ENCODE data around the gene TSPAN15. TPM values are rescaled to one million over a fixed set of nuclear protein-coding genes. Genes with fewer than 3 reads are reported as not detected.
A peak's percentile ranks its signal among the peaks of the same experiment; 100 is the strongest.

The TSPAN15 gene
- total RNA-seq, 4 donors from 2014 or later, result 97.7 to 152 (median 148) TPM

DNA sequence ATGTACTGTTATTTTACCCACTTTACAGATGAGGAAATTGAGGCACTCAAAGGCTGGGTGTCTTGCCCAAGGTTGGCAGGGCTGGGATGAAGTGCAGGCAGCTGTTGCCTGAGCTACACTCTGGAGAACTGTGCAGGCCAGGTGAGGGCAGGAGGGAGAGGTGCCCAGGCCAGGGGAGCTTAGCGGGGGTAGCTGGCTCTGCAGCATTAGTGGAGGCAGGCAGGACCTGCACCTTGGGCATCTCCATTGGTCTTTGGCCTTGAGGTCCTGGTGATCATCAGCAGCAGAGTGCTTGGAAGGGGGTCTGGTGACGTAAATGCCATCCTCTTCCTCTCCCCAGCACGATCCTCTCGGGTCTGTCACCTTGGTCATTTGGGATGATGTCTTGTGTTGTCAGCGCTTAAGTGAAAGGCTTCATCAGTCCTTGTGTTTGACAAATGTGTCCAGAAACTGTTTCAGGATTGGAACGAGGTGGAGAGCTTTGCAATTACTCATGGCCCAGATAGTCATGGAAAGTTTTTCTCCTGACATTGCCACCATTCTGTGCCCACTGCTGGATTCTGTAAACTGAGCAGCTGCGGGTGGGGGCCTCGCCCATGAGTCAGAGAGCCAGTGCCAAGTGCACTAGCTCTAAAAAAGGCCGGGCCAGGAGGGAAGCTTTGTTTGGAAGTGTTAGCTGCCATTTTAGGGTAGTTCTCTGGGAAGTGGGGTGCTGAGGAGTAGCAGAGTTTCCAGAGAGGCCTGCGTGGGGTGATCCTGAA is 47.6 kb downstream of the TSPAN15 start:
- Histone ChIP-seq H3K27ac (peak overlapping the region; percentile 31 to 79 (median 75)), H3K27me3 (no peaks in the 10 kb centered on the region), H3K4me3 (no peak overlapping the region), H3K9me3 (no peaks in the 10 kb centered on the region), H3K36me3 (no peaks in the 10 kb centered on the region), H3K4me1 (peaks cover 0 to 8% (median 4%) of the 10 kb centered on the region in 4 donors)
- intact Hi-C loops (cut with DNase I; ENCODE audit: low total_unique reads), result no loop called here
- 84% methylated on average over 10 of the region's 10 CpGs; no CpG with 5 or more reads in 1 of the 2 donors for WGBS, 2 donors (ENCODE audit: low coverage in 1 of 2)
- DNase-seq, result no peak
- in situ Hi-C loops (cut with MboI; ENCODE audit: low pct_ligation_motif_present in 1 of 4, low pct_unique_long_range_greater_than_20kb in 1 of 4, low sequenced_read_pairs in 3 of 4), result no loop called here
- TF ChIP-seq POLR2AphosphoS5 (IDR thresholded peaks at IDR 0.05), result peak in 2 of 3 donors; percentile 6 to 59
- TF ChIP-seq EP300 (IDR thresholded peaks at IDR 0.05; ENCODE audit: low read depth), result no peak
- TF ChIP-seq POLR2A (IDR thresholded peaks at IDR 0.05), result no peak

DNA sequence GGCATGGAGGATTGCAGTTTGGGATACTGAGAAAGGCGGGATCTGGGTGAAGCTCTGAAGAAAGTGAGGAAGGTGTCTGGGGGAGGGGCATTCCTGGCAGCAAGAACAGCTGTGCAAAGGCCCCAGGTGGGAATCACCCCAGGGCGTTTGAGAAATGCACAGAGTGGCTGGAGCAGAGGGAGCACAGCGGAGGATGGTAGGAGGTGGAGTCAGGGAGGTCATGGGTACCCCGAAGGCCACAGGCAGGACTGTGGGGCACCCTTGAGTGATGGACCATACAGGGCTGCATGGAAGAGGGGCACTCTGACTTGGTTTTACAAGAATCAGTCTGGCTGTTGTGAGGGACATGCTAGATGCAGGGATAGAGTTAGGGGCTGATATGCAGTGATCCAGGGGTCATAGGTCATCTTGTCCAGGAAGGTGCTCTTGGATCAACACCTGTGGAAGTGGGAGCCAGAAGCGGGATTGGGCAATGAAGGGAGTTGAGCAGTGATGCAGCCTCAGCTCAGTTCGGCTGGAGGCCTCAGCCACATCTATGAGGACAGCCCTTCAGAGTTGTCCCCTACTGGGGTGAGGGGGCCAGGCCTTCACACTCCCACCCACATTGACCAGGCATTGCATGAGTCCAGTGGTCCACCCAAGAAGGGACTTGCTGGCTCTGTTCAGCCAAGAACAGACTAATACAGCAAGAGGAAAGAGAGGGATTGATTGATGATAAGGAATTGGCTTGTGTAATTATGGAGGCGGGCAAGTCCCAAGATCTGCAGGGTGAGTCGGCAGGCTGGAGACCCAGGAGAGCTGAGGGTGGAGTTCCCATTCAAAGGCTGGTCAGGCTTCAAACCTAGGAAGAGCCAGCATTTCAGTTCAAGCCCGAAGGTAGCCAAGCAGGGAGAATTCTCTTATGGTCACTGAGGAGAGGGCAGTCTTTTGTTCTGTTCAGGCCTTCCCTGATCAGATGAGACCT is 48.7 kb downstream of the TSPAN15 start:
- H3K4me1 ChIP-seq, result peaks cover 0 to 7% (median 4%) of the 10 kb centered on the region in 4 donors
- in situ Hi-C loops (cut with MboI; ENCODE audit: low pct_ligation_motif_present in 1 of 4, low pct_unique_long_range_greater_than_20kb in 1 of 4, low sequenced_read_pairs in 3 of 4), result loop anchor here (5.0 to 25.0 kb wide), 5 partner anchors 78 to 263 kb away; partner anchors contain the start of genes TACR2 (in 2 of the 4) and FAM241B (in 1 of the 4)
- intact Hi-C loops (cut with DNase I; ENCODE audit: low total_unique reads), result no loop called here
- 52 to 82% methylated on average over 4 to 9 of the region's 9 CpGs for WGBS, 2 donors (ENCODE audit: low coverage in 1 of 2)
- no peaks in the 10 kb centered on the region for H3K36me3 ChIP-seq
- H3K27ac ChIP-seq, result peak overlapping the region in 3 of 4 donors; percentile 75 to 79 (median 75)
- TF ChIP-seq POLR2AphosphoS5 (IDR thresholded peaks at IDR 0.05), result no peak
- TF ChIP-seq, protein P1, sequence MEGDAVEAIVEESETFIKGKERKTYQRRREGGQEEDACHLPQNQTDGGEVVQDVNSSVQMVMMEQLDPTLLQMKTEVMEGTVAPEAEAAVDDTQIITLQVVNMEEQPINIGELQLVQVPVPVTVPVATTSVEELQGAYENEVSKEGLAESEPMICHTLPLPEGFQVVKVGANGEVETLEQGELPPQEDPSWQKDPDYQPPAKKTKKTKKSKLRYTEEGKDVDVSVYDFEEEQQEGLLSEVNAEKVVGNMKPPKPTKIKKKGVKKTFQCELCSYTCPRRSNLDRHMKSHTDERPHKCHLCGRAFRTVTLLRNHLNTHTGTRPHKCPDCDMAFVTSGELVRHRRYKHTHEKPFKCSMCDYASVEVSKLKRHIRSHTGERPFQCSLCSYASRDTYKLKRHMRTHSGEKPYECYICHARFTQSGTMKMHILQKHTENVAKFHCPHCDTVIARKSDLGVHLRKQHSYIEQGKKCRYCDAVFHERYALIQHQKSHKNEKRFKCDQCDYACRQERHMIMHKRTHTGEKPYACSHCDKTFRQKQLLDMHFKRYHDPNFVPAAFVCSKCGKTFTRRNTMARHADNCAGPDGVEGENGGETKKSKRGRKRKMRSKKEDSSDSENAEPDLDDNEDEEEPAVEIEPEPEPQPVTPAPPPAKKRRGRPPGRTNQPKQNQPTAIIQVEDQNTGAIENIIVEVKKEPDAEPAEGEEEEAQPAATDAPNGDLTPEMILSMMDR (IDR thresholded peaks at IDR 0.05), result no peak
- no peak for TF ChIP-seq EP300 (IDR thresholded peaks at IDR 0.05; ENCODE audit: low read depth)
- no peak for TF ChIP-seq POLR2A (IDR thresholded peaks at IDR 0.05)
- no peak for DNase-seq
- no peaks in the 10 kb centered on the region for H3K9me3 ChIP-seq
- H3K4me3 ChIP-seq, result no peak overlapping the region
- no peaks in the 10 kb centered on the region for H3K27me3 ChIP-seq

DNA sequence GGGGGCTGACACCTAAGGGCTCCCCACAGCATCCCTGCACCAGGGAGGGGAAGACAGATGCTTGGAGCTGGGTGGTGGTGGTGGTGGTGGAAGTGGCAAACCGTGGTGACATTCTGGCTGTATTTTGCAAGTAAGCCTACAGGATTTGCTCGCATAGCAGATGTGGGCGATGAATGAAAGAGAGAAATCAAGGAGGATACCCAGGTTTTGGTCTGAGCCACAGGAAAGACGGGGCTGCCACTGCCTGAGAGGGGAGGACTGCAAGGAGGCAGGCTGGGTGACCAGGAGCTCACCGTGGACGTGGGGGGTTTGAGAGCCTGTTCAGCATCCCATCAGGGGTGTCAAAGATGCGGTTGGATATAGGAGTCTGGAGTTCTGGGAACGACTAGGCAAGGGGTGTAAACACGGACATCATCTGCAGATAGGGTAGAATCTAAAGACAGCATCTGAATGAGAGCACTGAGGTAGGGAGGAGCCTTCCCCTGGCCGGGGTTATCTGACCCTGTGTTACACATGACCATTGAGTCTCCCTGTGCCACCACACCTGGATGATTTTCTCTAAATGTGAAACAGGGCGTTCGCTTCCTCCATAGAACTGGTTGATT is 49.7 kb downstream of the TSPAN15 start:
- no peak for DNase-seq
- H3K4me3 ChIP-seq, result no peak overlapping the region
- in situ Hi-C loops (cut with MboI; ENCODE audit: low pct_ligation_motif_present in 1 of 4, low pct_unique_long_range_greater_than_20kb in 1 of 4, low sequenced_read_pairs in 3 of 4), result loop anchor here (5.0 to 25.0 kb wide), 5 partner anchors 79 to 264 kb away; partner anchors contain the start of genes TACR2 (in 2 of the 4) and FAM241B (in 1 of the 4)
- no peak overlapping the region for H3K27ac ChIP-seq
- H3K4me1 ChIP-seq, result peaks cover 0 to 7% (median 2%) of the 10 kb centered on the region in 4 donors
- TF ChIP-seq POLR2A (IDR thresholded peaks at IDR 0.05) (no peak), EP300 (IDR thresholded peaks at IDR 0.05; ENCODE audit: low read depth) (no peak), POLR2AphosphoS5 (IDR thresholded peaks at IDR 0.05) (no peak)
- TF ChIP-seq, protein P1 (IDR thresholded peaks at IDR 0.05), result no peak
- intact Hi-C loops (cut with DNase I; ENCODE audit: low total_unique reads), result no loop called here
- no peaks in the 10 kb centered on the region for H3K27me3 ChIP-seq
- 81 to 87% methylated on average over 3 to 12 of the region's 12 CpGs for WGBS, 2 donors (ENCODE audit: low coverage in 1 of 2)
- H3K36me3 ChIP-seq, result no peaks in the 10 kb centered on the region
- no peaks in the 10 kb centered on the region for H3K9me3 ChIP-seq

DNA sequence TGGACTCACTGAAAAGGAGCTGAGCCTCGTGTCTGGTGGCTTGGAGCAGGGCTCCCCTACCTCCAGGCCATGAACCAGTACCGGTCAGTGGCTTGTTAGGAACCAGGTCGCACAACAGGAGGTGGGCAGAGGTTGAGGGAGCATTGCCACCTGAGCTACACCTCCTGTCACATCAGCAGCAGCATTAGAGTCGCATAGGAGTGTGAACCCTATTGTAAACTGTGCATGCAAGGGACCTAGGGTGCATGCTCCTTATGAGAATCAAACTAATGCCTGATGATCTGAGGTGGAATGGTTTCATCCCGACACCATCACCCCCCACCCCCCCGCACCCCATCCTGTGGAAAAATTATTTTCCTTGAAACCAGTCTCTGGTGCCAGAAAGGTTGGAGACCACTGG is 50.4 kb downstream of the TSPAN15 start:
- no peak overlapping the region for H3K4me3 ChIP-seq
- H3K9me3 ChIP-seq, result no peaks in the 10 kb centered on the region
- in situ Hi-C loops (cut with MboI; ENCODE audit: low pct_ligation_motif_present in 1 of 4, low pct_unique_long_range_greater_than_20kb in 1 of 4, low sequenced_read_pairs in 3 of 4) (loop anchor here (5.0 to 25.0 kb wide), 5 partner anchors 79 to 264 kb away; partner anchors contain the start of genes TACR2 (in 2 of the 4) and FAM241B (in 1 of the 4)), intact Hi-C loops (cut with DNase I; ENCODE audit: low total_unique reads) (no loop called here)
- H3K36me3 ChIP-seq, result no peaks in the 10 kb centered on the region
- DNase-seq, result no peak
- H3K4me1 ChIP-seq, result peaks cover 0 to 7% (median under 1%) of the 10 kb centered on the region in 4 donors
- no peaks in the 10 kb centered on the region for H3K27me3 ChIP-seq
- H3K27ac ChIP-seq, result no peak overlapping the region
- TF ChIP-seq EP300 (IDR thresholded peaks at IDR 0.05; ENCODE audit: low read depth) (no peak), POLR2AphosphoS5 (IDR thresholded peaks at IDR 0.05) (no peak), POLR2A (IDR thresholded peaks at IDR 0.05) (no peak)
- TF ChIP-seq, protein P1 (IDR thresholded peaks at IDR 0.05), result no peak
- WGBS, 2 donors (ENCODE audit: low coverage in 1 of 2), result 63 to 90% methylated on average over 2 to 6 of the region's 6 CpGs
